Stimulated activated CD4-positive, alpha-beta T cell treated with anti-CD3 and anti-CD28 coated beads, Interleukin-15, amount 100 ng/mL, for 1 hour (primary cell): Measurements from ENCODE around the gene RENBP.

Experiments
- DNase-seq, 2 donors: peaks; one replicate each; pipeline ENCODE4 v3.0.0-alpha.2; 2020; ENCODE audit warnings: low read depth in 1 of 2, low spot score in 1 of 2

Gene RENBP

DNA sequence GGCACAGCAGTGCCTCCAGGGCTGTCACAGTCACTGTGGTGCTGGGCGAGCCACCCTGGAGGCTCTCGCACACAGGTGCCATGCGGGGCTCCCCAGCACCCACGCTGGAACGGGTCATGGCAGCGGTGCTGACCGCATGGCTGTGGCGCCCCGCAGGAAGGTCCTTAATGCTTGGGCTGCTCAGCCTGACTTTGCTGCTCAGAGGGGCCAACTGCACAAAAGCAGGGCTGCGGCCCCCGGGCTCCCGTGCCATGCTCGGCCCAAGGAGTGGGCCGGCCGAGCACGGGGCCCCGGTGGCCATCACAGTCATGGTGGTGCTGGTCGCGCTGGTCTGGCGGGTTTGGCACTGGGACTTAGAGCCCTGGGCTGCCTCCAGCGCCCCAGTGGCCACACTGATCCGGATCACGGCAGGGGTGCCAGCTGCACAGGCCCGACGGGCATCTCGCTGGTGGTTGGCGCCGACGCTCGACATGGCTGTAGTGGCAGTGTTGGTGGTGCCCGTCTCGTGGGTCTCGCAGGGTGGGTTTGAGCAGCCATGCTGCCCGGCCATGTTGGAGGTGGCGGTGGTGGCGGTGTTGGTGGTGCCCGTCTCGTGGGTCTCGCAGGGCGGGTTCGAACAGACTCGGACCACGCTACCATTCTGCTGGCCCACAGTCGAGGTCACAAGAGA lies 10.2 kb upstream of the RENBP start:
- DNase-seq: no peak

DNA sequence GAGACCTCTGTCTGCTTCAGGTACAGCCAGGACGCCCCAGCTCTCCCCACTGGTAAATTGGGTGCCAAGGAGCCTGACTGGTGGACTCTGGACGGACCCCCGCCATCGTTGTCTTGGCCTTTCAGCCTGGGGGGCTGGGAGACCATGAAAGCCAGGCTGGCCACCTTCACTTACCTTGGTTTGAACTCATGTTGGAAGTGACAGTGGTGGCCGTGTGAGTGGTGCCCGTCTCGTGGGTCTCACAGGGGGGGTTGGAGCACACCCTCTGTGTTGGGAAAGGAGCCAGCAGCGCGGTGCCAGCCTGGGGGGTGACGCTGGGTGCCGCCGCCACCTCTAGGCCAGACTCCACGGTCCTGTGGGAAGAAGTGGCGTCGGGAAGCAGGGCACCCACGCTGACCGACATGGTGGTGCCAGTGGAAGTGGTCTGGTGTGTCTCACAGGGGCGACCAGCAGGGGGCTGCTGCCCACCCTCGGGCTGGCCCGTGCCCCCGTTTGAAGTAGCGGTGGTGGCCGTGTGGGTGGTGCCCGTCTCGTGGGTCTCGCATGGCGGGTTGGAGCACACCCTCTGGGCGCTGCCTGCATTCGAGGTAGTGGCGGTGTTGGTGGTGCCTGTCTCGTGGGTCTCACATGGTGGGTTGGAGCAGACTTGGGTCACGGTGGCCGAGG lies 9.6 kb upstream of the RENBP start:
- DNase-seq: no peak

DNA sequence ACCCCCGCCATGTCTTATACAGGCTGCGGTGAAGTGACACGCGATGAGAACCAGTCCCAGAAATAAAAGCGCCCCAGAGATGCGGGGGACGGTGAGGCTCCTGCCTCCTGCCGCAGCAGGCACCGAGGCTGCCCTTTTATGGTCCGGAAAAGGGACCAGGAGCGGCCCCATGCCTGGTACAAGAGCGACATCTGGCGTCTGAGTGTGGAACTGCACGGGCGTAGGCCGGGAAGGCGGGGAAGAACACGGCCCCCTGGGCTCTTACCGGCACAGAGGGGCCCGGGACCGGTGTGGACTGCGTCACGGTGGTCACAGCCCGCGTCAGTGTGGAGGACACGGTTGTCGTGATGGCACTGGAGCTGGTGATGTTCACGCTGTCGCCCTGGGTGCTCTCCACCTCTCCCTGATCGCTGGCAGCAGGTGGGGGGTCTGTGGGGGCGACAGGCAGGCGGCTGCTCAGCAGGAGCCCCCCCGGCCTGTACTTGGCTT lies 8.9 kb upstream of the RENBP start:
- peak; percentile 46 to 64 for DNase-seq

DNA sequence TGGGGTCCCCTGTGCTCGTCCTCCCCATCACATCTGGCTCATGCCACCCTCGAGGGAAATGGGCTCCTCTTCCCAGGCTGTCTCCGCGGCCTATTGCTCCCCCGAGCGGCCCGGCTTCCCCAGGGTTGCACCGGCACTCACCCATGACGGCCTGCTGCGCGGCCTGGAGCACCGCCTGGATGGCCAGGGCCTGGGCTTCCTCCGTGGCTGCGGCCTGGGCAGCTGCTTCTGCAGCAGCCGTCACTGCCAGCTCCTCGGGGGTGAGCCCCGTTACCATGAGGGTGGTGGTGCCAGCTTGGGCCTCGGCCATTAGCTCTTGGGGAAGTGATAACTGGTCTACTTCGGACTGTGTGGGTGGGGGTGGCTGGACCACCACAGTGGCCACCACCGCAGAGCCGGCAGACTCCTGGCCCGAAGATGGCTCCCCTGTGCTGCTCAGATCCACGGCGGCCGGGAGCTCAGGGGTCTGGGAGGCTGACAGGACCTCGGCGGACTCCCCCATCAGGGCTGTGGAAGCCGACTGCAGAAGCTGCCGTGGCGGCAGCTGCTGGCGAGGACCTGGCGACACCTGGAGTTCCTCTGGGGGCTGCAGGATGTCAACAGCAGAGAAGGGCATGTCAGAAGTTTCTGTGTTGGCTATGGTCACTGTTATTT lies 8.1 kb upstream of the RENBP start:
- DNase-seq: no peak

DNA sequence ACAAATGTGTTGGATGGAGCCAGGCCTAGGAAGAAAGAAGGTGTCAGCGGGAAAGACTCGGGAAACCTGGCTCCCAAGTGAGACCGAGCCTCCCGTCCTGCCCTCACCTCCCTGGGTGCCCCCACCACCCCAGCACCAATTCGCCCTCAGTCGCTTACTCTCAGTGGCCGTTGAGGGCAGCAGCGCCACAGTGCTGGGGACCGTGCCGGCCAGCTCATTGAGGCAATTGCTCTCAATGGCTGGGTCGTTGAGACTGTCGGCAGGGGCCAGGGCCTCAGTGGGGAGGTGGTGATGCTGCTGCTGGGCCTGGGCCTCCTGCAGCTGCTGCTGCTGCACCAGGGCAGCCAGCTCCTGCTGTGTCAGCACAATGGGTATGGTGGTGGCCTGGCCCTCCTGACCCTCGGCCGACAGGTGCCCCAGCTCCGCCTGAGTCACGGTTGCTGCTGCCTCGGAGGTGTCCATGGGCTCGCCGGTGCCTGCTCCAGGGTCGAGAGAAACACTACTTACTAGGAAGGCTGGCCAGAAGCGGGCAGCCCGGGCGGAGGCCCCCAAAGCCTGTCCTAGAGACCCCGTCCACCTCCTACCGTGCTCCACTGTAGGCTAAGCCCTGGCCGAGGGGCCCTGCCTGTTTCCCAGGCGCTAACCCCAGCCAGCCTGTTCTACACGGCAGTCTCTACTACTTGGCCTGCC lies 7.4 kb upstream of the RENBP start:
- DNase-seq: no peak

DNA sequence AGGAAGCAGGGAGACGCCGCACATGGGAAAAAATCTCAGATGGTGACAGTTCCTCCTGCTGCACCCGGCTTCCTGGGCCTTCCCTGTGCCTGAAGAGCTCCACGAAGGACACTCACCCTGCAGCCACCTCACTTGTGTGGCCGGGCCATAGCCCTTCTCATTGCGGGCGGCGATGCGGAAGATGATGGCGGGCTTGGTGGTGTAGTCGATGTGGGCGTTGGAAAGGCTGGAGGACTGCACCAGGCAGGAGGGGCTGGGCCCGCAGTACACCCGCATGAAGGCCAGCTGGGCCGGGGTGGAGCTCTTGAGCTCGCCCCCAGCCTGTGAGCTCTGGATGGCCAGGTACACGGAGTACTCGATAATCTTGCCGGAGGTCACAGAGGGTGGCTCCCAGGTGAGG lies 5.7 kb upstream of the RENBP start:
- no peak for DNase-seq

DNA sequence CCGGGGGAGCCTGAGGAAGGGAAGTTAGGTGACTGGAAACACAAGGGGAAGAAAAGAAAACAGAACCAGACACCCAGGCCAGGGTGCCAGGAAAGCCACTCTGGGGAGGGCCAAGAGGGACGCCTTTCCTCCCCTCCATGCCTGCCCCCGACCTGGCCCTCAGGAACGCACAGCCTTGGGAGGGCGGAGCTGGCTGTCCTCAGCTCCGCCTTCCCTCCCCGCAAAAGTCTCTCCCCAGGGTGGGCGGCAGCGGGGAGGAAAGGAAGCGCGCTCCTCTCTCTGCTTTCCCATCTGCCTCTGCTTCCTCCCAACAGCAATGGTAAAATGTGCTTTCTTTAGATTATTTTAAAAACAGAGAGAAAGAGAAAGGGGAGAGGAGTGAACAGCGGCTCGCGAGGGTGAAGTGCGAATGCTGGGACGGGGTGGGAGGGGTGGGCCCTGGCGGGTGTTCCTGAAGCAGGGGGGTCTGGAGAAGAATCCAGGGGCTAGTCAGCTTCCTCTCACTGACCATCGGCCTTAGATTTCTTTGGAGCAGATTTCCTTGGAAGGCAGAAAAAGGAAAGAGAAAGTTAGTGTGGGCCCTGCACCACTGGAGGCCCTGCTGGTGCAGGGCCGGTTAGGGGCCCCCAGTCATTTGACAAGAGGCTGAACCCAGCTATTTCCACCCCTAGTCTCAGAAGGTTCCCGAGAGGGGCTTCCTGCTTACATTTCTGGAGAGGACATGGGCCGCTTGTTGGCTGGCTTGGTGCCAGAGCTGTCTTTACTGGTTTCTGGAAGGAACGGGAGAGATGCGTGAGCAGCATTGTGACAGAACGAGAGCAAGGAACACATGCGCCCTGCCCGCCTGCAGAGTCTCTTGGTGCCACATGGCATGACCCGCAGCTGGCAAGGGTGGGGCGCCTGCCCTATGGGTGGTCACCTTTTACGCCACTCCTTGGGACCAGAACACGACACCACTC lies 4.7 kb upstream of the RENBP start:
- DNase-seq: no peak

DNA sequence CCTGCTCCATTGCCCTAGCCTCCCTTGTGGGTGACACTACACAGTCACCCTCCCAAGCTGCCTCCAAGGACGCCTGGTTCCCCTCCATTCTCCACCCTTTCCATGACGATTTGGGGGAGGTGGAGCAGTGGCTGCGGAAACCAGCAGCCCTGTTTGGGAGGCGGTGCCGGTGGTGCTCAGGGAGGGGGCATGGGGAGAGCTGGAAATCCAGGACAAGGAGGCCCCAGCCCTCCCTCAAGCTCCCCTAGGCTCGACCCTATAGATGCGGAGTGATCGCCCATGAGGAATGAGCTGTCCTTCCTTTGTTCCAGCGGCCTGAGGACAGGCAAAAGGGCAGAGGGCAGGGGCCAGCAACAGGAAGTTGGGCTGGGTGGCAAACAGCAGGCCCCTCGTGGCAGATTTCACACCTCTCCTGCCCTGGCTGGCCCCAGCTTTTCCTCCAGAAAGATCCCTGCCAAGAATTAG lies 3.6 kb upstream of the RENBP start:
- DNase-seq: no peak

DNA sequence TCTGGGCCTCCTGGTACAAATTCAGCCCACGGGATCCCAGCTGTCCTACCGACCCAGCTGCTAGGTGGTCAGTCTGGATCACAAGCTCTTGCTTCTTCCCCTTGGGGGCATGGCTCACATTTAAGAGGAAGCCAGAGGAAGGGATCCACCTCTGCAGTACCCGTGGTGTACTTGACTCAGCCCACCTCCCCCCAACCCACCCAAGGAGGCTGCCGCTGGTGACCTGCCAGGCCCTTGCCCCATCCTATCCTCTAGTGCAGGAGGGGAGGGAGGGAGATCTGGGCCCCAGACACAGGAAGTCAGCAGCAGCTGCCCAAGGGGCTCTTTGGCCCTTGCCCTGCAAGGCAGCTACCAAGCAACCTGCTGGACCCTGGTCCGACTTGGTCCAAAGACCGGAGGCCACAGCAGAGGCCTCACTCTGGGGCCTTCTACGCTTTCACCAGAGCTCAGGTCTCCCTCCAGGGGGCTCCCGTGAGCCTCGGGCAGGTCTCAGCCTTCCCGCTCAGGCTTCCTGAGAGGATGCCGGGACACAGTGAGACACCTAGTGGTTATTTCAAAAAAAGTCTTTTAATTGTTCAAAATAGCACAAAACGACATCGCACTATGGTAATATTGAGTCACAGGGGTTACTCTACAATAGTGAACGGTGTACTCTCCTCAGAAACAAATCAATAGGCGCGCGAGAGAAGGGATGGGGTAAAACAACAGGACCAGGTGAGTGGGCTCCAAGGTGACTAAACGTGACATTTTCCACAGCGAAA lies 2.7 kb upstream of the RENBP start:
- peak; percentile 56 to 59 for DNase-seq

DNA sequence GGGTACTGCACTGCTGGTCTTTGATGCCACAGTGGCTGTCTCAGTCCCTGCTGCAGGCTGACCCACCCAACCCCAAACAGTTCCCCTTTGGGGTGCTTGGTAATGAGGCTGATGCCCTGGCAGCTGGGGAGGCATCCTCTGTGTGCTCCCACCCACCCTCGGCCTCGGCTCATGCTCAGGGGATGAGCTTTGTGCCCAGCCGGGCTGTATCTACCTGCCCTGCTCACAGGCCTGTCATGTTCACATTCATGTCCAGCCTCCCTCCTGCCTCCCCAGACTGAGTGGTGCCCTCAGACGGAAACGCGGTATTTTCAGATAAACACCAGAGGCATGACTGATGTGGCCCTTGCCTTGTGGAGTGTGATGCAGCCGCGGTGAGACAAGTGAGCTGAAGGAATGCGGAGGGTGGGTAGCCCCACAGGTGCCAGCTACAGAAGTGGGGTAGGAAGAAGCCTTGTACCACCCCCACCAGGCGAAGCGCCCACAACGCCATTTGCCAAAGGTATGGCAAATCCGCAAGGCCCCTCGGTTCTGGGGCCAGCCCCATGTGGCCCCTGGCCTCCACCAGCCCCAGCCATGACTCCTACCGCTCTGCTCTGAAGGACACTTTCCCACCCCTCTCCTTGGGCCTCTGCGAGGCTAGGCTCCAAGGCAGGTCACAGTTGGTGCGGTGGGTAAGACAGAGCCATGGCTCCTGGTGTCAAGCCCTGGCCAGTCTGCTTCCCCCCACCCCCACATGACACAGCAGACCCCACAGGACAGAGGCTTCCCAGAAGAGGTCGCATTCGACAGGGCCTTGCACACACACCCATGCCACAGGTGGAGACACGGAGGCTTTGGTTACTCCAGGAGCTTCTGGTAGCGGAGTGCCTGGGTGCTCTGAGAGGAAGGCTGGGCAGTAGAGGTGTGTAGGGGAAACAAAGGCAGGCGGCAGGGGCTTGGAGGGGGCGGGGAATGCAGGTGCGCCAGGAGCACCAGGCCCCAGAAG lies 1.8 kb upstream of the RENBP start:
- DNase-seq: no peak

DNA sequence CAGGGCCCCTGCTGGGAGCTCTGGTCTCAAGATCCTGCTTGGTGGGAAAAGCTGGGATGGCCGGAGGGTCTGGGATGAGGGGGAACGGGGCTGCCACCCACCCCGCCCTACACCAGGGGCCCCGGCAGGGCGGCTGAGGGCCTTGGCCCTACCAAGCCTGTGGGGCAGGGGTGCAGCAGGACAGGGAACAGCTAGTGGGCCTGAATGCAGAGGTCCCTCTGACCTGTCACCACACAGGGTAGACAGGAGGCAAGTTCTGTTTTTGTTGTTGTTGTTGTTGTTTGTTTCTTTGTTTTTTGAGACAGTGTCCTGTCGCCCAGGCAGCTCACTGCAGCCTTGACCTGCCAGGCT lies 332 bp upstream of the RENBP start:
- DNase-seq: no peak

DNA sequence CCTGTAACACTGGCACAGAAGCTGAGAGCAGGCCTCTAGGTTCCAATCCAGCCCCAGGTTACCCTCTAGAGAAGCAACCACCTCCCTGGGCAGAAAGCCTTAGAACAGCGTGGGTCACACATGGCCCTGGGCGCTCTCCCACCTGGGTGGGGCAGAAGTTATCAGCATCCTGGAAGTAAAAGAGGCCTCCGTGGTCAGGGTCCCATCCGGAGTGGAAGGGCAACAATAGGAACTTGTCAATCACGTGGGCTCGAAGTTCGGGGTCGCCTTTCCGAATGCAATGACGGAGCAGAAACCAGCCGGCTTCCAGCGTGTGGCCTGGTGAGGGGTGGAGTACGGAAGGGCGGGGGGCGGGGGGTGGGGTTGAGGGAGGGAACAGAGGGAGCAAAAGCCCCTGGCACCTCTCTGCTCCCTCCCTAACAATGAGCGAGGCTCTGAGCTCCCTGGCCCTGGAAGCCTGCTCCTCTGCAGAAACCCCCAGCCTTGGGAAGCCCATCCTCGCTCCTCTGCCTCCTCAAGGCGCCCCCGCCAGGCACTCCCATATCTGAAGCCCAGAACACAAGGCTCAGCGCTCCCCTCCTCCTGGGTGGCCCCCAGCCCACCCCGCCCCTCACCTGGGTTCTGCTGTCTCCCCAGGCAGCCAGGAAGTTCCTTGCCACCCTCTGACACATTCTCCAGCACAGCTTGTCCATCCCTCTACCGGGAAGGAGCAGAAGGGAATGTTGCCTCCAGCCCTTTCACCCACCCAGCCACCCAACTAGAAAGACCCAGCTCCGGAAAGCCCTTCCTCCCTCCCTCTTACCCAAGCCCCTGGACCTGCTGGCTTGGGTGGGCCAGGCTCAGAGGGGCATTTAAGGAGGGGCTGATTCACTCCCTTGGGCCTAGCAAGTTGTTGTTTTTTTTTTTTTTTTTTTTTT lies 2.8 kb downstream of the RENBP start:
- DNase-seq: no peak

DNA sequence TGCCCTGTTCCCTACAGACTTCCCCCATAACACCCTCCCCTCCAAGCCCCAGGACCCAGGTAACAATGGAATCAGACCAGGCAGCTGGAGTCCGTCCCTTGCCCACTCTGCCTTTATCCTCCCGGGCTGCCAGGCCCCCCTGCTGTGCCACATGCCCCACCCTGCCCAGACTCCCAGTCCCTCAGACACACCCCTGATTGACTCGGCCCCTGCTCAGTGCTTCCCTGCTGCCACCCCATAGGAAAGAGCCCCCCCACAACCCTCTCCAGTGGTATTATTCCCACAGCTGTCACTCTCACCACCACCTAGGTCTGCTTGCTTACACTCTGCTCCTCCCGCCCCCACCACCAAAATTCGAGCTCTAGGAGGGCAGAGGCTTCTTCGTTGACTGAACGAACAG lies 4.9 kb downstream of the RENBP start:
- no peak for DNase-seq

DNA sequence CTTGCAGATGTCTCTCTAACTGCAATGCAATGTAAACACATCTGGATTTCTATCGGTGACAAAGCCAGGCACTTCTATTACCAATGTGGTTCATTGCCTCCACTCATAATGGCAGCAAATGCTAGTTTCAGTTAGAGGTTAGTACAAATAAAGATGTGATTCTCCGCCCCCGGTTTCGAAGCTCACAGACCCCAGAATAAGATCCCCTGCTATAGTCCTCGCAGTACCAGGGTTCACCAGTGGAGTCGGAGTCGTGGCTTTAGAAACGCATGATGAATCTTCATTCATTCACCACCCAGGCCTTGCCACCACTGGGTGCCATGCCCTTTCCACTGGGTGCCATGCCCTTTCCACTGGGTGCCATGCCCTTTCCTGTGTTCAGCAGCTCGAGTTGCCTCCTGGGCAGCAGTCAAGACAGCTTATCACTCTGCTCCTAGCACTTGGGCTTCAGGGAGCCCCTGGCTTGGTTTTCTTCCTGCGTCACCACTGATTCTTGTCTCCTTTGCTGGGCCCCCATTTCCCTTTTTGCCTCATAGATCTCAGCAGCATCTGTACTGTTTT lies 6.1 kb downstream of the RENBP start:
- DNase-seq: no peak

DNA sequence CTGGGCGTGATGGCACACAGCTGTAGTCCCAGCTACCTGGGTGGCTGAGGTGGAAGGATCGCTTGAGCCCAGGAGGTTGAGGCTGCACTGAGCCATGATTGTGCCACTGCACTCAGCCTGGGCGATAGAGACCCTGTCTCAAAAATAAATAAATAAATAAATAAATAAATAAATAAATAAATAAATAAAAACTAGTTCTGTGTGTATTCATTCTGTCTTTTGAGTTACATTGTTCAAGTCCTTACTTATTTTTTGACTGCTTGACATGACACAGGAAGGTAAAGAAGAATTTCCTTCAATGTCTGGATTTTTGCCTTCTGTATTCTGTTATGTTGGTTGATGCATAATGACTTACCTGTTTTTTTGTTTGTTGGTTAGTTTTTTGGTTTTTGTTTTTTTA lies 7.4 kb downstream of the RENBP start:
- no peak for DNase-seq

DNA sequence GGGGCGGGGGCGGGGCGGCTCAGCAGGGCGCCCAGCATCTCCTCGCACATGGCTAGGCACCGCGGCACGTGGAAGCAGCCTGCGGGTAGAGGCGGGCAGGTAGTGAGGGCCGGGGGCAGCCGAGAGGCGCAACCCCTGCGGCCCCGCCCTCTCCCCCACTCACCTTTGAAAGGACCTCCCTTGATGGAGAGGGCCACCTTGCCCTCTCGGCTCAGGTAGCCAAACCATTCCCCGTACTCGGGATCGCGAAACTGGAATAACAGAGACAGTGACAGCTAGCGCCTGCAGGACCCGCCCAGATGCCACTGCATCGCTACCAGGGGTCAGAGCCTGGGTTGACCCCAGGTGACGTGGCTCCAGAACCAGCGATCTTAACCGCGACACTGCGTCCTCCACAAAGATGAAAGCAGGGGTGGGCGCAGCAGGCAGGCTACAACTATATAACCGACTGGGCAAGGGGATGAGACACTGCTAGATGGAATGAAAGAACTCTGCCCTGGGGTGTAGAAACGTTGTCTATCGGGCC lies 9.1 kb downstream of the RENBP start:
- DNase-seq: no peak

DNA sequence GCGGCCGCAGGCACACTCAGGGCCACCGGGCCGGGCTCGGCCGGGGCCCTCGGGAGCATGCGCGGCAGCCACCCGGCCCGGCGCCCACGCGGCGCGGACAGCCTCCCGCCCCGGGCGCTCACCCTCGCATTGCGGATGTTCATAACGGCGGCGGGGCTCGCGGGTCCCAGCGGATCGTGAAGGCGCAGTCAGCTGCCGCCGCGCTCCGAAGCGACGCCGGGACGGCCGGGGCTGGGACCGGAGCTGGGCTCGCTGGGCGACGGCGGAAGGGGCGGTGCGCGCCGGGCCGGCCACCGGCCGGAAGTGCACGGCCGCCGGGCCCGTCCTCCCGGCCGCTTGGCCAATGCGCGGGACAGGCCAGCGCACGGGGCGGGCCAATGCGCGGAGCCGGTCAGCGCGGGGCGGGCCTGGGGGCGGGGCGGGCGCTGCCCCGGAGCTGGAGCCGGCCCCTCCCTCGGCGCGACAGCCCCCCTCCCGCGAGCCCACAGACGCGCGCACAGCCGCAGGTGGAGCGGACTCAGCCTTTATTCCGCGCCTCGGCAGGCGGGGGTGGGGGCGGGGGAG lies 9.6 kb downstream of the RENBP start, which contains the start of gene NAA10:
Gene NAA10 (minus strand): TSS at position 276 of the 564 bp plus-strand sequence. CDS start 133 bp downstream, at position 143.
- DNase-seq: peak in 1 of 2 donors; percentile 42
